PC-3 (cell line): Measurements from ENCODE around the gene LAMTOR3.

Experiments
- CTCF ChIP-seq: fragments of 300-600 bp; sonication (generic); conservative IDR thresholded peaks from 2 replicates; pipeline ENCODE4 v1.5.1; 2017; ENCODE audit warnings: antibody characterized with exemption, low read depth, mild to moderate bottlenecking, low read length
- EZH2 ChIP-seq: fragments of 300-600 bp; sonication (generic); IDR thresholded peaks from one replicate; pipeline ENCODE4 v1.6.1; 2017; ENCODE audit warnings: antibody characterized with exemption, mild to moderate bottlenecking, low read length; ENCODE audit not compliant: unreplicated experiment

- no peak for TF ChIP-seq CTCF
- TF ChIP-seq EZH2 = no peak
Observed at GRCh38 chr4:99894998-99895397, 771 bp upstream of the LAMTOR3 start.
